Stimulated activated CD8-positive, alpha-beta memory T cell treated with anti-CD3 and anti-CD28 coated beads, Interleukin-2, amount 100 ng/mL, for 48 hours (primary cell): ENCODE measurements around the gene TAS1R1.

Source experiments
- DNase-seq, 2 donors: peaks; one replicate each; pipeline ENCODE4 v3.0.0-alpha.2; 2020; ENCODE audit warnings: low read depth in 2 of 2

The TAS1R1 gene

DNA sequence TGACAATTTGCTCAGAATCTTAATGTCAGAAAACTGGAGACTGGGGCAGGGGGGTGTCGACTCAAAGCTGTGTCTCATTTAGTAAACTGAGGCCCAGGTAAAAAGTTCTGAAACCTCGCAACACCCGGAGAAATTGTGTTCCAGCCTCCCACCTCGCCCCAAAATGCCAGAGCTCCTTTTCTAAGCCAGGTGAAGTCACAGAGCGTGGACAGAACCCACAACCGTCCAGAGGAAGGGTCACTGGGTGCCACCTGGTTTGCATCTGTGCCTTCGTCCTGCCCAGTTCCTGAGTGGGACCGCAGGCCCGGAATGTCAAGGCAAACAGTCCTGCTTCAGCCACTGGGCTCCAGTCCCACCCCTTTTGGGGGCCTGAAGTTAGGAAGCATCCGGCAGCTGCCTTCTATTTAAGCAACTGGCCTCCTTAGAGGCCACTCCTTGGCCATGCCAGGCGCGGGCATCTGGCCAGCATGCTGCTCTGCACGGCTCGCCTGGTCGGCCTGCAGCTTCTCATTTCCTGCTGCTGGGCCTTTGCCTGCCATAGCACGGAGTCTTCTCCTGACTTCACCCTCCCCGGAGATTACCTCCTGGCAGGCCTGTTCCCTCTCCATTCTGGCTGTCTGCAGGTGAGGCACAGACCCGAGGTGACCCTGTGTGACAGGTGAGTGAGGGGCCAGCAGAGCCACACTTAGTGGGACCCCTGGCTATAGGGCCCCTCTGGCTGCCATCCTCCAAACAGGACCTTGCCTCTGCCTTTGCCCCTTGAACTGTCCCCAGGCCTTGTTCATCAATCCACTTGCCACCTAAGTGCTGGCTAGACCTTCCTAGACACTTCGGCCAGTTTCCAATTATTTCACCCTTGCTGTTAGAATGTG, at the start of gene TAS1R1:
Gene TAS1R1 (plus strand): TSS at position 401 of the 872 bp plus-strand sequence. CDS start 67 bp downstream, at position 468.
- no peak for DNase-seq

DNA sequence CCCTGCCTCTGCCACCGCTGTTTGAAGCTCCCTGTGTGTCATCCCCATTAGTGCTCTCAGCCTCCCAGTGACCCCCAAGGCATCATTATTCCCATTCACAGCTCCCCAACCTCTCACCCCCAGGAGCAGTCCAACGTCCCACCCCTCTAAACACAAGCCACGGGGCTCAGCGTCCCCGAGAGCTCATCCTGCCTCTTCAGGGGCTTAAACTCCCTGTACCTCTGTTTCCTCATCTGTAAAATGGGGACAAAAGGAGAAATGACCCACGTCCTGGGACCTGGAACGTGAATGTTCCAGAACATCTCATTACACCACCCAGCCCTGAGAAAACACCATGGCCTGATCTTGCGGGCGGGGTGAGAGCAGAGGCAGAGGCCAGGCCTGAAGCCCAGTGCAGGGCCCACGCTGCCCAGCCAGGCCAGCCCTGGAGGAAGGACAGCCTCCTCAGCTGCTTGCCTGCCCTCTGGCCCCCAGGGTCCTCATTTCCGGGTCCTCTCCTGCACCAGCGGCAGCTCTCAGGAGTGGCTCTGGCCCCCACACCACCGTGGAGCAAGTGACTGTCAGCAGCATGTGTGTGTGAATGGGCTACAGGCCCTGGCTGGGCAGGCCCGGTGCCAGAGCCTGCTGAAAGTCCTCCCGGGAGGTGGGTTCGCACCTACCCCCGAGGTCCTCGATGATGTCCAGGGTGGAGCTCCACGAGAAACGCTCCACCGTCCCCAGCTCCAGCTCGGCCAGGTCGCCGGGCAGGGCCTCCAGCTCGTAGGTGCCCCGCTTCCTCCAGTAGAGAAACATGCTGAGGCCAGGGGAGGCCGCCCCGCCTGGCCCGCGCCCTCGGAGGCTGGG, 49.5 kb upstream of the TAS1R1 start:
- no peak for DNase-seq

DNA sequence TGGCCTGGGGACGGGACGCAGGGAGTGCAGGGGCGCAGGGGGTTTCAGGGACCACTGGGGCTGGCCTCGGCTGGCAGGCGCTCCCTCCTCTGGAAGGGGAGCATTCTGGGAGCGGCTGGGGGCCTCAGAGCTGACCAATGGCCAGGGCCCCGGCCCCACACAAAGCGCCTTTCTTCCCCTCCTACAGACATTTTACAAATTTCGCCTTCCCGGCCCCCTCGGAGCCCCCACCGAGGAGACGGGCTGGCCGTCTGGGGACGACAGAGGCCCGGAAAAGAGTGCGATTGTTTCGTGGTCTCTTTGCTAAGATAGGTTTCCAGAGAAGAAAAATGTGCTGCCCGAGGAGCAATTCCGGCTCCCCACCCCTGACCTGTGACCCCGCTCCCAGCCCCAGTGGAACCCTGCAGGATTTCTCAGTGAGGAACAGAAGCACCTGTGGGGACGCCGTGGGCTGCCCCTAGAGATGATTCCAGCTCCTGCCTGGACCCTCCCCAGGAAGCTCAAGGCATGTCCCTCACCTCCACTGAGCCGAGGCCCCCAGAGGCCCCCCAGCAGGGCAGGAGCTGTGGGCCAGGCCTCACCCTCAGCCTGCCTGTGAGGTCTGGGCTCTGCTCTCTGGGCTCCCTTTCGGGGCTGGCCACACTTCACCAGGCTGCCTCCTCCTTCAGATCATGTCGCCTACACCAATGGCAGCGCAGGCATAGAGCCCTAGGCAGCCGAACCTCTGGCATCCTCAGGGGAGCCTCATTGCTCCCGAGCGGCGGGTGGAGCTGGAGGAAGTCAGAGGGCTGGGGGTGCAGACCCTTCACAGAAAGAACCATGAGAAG, 48.7 kb upstream of the TAS1R1 start:
- DNase-seq: no peak

DNA sequence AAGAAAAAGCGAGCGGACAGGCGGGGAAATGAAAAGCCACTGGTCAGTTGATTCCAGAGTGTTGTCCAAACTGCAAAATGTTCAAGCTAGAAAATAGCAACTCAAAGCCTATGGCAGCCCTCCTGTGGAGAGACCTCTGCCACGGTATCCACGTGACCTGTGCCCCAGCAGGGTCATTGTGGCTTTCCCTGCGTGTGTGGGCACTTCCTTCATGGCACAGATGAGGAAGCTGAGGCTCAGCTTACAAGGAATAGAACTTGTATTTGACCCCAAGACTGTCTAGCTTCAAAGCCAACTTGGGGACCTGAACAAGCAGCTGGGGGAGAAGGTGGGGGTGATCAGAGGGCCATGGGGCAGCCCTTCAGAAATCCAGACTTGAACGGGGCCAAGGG, 48.1 kb upstream of the TAS1R1 start:
- no peak for DNase-seq

DNA sequence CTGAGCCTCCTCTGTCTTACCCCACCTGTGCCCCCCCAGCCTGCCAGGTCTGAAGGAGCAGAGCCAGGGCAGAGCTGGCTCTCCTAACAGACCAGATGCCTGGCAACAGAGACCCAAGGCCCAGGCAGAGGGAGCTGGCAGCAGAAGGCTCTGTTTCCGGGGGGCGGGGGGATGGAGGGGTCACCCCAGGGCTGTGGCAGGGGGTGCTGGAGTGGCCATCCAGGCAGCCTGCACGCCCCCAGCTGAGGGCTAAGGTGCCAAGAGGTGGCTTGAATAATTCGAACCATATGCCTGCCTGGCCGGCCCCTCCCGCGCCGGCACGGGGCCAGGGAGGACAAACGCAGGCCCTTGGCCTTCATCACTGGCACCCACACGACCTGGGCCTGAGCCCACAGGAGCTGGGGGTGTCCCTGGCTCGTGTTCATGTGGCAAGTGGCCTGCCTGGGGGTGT, 47.6 kb upstream of the TAS1R1 start:
- no peak for DNase-seq

DNA sequence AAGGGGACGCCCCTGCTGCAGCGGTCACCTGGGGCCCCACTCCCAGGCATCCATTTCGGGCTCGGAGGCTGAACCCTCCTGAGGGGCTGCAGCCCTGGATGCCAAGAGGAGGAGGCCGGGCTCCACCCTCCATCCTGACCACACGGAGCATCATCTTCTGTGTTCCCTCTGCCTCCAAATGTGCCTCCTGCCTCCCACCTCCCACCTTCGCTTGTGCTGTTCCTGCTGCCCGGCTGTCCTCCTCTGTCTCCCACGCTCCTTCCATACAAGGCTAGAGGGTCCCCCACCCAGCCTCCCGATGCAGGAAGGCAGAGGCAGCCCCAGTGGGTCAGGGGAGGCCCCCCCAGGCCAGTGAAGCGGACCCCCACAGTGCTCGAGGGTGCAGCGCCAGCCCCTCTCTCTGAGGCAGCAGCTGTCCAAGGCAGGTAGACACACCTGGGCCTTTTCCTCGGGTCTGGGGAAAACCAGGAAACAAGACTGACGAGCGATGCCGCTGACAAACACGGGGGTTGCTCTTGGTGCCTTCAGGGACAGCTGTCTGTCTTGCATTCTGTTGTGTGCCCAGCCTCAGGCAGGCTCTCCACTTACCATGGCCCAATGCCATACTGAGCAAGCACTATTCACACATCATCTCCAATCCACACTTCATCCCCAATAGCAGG, 46.8 kb upstream of the TAS1R1 start:
- DNase-seq: no peak

DNA sequence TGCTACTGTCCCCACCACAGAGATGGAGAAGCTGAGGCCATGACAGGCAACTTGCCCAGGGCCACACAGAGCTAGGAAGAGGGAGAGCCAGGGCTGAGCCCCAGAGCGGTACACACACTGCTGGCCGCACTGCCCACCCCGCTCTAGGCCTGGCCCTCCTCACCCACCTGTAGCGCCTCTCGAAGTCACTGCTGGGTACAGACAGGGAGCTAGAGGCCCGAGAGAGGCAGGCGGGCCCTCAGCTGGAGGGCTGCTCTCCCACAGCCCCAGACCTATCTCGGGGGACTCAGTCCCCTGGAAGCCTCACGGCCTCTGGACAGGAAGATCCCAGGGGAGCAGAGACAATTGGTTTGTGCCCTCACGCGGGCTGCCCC, 46.3 kb upstream of the TAS1R1 start:
- no peak for DNase-seq

DNA sequence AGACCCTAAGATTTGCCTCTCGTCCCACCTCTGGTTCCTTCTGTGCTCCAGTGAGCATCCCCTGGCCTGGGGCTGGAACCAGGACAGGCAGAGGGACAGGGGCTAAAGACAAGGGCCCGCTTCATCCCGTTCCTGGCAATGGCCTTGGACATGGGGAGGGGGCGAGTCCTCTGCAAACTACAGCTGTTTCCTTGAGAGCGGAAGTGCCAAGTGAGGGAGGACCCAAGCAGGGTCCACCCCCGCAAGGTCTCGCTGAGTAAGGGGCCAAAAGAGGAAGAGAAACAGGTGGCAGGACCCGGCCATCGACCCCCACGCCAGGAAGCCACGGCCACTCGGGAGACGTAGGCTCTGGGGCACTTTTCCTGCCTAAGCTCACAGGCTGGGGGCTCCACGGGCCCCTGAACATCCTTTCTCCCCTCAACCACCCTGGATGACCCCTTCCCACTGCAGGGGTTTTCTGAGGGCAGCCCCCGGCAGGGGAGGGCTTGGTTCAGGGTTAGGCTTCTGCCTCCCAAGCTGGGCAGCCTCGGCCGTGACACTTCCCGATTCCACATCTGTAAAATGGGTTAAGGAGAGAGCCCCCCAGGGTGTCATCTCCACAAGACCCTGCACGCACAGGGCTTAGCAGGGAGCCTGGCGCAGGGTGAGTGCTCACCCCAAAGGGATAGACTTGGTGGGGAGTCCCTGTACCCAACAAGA, 45.7 kb upstream of the TAS1R1 start:
- DNase-seq: no peak

DNA sequence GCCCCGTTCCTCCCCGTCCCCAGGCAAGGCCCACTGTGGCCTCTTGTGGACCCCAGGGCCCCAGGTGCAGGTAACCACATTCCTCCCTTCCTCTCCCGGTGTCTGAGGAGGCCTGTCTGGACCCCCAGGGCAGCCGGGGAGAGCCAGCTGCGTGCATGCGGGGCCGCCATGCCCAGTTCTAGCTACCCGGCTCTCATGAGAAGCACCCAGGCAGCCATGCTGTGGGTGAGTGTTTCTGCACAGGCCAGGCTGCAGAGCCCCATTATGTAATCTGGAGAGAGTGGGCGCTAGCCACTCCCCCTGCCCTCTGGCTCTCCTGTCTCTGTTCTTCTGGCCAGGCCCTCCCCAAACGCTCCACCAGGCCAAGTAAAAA, 45.2 kb upstream of the TAS1R1 start:
- no peak for DNase-seq

DNA sequence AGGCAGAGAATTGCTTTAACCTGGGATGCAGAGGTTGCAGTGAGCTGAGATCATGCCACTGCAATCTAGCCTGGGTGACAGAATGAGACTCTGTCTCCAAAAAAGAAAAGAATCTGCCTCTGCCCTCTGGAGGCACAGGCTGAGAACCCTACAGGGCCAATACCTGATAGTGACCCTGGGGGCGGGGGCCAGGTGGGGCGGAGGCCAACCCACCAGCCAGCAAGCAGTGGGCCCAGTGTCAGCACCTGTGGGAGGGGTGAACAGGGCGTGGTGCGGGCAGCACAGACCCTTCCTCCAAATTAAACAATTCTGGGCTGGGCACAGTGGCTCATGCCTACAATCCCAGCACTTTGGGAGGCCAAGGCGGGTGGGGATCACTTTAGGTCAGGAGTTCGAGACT, 44.6 kb upstream of the TAS1R1 start:
- no peak for DNase-seq

DNA sequence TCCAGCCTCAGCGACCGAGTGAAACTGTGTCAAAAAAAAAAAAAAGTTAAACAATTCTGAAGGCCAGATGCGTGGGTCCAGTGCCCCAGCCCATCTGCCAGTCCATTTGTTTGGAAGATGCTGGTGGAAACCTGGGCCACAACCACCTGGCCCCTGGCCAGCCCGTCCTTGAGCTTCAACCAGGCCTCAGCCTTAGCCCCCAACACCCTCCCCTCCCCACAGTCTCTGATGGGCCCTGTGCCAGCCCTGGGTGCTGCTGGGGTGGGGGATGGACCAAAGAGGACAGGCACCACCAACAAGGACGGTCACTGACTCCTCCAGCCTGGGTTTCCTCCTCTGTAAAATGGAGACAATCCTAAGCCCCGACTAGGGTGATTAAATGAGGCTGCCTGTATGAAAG, 44.1 kb upstream of the TAS1R1 start:
- no peak for DNase-seq

DNA sequence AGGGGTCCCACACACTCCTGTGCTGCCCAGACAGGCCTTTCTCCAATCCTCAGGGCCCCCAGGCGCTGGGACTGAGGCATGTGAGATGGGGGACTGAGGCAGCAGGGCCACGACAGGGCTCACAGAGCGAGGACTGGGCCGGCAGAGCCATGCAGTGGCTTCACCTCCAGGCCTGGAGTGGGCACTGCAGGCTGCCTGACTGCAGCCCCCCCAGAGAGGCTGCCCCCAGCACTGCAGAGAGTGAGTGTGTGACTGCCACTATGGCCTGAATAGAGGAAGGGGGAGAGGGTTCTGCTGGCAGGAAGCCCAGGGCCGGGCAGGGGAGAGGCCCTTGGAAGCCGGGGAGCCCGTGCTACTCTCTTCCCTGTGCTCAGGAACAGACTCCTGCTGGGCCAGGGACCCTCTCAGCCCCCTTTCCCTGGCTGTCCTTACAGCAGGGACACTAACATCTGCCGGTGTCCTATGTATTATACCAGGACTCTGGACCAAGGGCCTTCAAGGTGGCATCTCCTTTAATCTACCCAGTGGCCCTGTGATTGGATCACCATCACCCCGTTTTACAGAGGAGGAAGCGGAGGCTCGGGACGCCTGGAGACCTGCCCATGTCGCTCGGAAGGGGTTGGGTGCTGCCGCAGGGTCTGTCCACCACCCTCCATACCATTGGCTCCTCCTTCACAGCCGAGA, 43.4 kb upstream of the TAS1R1 start:
- no peak for DNase-seq

DNA sequence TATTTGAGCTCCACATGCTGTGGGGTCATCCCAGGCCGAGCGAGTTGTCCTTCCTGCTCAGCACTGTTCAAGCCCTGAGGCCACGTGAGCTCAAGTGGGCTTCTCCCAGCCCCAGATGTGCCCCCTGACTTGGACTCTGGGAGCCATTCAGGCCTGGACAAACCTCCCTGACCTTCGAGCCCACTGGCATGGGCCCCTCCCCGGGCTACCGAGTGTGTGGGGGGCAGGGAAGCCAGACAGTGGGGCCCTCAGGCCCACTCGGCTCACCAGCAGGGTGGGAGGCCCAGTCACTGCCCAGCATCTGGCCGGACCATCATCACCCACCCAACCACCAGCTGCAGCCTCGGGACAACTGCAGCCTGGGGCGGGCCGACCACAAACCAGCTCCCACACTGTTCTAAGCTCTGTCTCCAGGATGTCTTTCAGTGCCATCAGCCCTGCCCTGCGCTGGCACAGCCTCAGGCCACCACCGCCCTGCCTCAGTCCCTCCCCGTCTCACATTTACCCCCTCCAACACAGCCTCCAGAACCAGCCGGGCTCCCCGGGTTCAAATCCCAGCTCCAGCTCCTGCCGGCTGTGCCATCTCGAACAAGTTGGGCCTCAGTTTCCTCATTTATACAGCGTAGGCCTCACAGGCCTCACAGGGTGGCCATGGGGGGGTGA, 42.7 kb upstream of the TAS1R1 start:
- no peak for DNase-seq

DNA sequence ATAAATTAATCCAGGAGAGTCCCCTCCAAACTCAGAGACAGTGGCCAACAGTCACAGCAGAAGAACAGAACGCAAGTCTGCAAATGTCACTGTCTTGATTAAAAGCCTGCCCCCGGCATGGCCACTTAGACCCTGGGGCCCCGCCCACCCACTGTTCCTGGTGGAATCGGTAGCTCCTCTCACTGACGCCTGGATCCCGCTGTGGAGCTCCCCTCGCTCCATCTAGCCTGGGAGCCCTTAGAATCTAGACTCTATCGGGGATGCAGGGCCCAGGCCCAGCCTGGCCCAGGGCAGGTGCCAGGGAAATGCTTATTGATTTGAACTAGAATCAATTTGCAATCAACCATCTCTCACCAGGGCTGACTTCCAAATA, 42.2 kb upstream of the TAS1R1 start:
- no peak for DNase-seq

DNA sequence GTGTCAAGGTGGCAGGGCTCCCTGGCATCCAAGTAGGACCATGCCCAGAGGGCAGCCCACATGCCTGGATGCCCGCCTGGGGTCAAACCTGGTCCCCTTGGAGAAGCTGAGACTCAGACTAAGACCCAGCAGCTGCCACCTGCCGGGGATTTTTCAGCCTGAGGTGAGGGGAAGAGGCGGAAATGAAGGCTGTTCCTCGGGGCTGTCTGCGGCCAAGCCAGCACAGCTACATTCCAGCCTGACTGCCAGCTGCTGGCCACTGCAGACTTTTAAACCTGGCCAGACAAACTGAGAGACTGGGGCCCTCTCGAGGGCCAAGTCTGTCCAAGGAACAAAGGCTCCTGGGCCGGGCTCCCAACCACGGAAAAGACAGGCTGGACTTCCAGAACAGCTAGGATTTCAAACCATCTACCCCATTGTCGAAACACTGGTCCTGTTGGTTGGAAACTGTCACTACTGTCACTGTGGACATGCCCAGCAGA, 41.7 kb upstream of the TAS1R1 start:
- no peak for DNase-seq

DNA sequence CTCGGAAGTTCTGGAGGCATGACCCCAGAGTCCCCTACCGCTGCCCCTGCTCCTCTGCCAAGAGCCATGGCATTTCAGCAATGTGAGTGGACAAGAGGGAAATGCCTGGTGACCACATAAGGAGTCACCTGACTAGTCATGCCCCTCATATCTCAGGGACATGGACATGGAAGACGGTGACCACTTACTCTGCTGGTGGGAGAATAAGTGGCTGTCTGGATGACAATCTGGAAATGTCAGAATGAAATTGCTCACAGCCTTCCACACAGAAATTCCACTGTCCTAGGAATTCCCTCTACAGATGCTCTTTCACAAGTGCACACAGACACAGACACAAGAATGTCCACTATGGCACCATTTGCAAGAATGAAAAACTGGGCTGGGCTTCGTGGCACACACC, 39.3 kb upstream of the TAS1R1 start:
- DNase-seq: no peak

DNA sequence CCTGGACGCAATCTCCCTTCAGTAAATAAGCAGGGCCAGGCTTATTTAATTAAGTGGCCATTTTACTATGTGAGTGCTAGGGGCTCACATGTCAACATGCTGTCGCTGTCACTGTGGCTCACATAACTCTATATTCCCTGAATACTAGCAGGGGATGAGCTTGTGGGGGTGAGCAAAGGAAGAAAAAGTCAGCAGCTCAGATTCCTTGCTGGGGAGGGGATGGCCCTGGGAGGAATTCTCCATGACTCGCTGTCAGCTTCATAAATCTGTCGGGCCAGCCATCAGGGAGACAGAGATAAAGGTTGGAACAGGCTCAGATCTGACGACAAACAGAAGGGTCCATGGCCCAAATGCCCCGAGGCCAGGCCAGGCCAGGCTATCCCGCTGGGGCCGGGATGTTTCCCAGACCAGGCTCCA, 37.7 kb upstream of the TAS1R1 start:
- no peak for DNase-seq

DNA sequence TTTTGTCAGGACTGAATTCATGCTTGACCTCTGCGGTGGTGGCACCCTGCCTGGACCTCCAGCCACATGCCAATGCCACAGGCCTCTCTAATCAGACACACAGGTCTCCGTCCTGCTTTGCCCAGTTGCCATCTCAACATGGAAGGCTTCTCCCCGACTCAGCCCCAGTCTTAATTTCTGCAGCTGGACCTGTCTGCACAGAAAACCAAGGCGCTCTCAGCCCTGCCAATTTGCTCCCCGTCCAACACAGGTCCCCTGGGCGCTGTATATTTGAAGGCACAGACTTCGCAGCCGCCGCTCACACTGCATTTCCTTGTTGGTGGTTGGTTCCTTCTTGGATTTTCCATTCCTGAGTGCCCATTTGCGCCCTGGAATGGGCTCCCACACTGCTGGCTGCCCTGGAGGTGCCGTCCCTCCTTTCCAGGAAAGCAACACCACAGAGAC, 35.6 kb upstream of the TAS1R1 start:
- no peak for DNase-seq

DNA sequence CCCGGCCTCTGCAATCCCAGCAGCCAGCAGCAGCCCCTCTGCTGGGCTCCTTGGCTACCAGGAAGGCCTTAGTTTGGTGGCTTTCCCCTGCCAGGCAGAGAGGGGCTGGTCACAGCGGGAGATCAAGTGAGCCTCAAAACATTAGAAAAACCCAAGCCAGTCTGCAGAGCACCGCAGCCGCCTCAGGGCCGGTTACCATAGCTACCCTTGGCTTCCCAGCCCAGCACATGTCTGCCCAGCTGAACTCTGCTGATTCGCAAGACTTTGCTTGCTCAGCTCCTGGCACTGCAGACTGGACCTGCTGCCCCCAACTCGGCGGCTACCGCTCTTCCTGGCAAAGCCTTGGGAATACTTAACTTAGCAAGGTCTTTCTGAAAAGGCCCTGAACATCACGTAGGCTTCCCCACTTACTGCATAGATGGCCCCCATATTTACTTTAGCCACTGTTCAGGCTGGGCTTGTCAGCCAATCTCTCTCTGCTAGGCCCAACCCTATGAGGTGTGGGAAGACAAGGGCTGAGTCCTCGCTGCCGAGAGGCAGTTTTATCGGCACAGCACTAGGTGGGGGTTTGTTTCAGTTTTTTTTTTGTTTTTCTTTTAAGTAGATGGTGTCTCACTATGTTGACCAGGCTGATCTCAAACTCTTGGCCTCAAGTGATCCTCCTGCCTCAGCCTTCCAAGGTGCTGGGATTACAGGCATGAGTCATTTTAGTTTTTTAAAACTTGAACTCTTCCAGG, 35.0 kb upstream of the TAS1R1 start:
- DNase-seq: no peak
